GOT3 (cell line): ENCODE measurements around the gene FAM222B.
A peak's percentile ranks its signal among the peaks of the same experiment; 100 is the strongest.
"Not testable (repeated sequence)": the region's sequence is repeated elsewhere in the genome, so short reads cannot be mapped to it uniquely, and the experiment has no call there.

Experiments
- DNase-seq: peaks from one replicate; lab custom pipeline; 2025; ENCODE audit warnings: mixed read lengths; lab: John Stamatoyannopoulos, UW

Gene FAM222B

GRCh38 chr17:28745786-28746411 is 96.7 kb downstream of the FAM222B start:
- DNase-seq = no peak

- no peak for DNase-seq
Measured at GRCh38 chr17:28744972-28745785, 97.4 kb downstream of the FAM222B start.

- no peak for DNase-seq
Measured at GRCh38 chr17:28744104-28744971, 98.3 kb downstream of the FAM222B start.

- DNase-seq = peak; percentile 75
Measured at GRCh38 chr17:28743243-28744103, 99.1 kb downstream of the FAM222B start, which contains the start of gene TRAF4. TRAF4 (plus strand) TSS chr17:28744011; CDS start chr17:28744113, 102 bp downstream.

GRCh38 chr17:28741358-28742349 is 100.9 kb downstream of the FAM222B start:
- DNase-seq = no peak

- no peak for DNase-seq
Measured at GRCh38 chr17:28740406-28741357, 101.9 kb downstream of the FAM222B start.

- DNase-seq = no peak
Measured at GRCh38 chr17:28738680-28739384, 103.8 kb downstream of the FAM222B start.

GRCh38 chr17:28737770-28738679 is 104.6 kb downstream of the FAM222B start:
- DNase-seq = no peak

GRCh38 chr17:28737316-28737715 is 105.3 kb downstream of the FAM222B start:
- no peak for DNase-seq

GRCh38 chr17:28735913-28736769 is 106.4 kb downstream of the FAM222B start:
- DNase-seq = not testable (repeated sequence)

GRCh38 chr17:28735242-28735722 is 107.3 kb downstream of the FAM222B start:
- no peak for DNase-seq

- DNase-seq = no peak
Measured at GRCh38 chr17:28734712-28735241, 107.8 kb downstream of the FAM222B start.

- DNase-seq = no peak
Measured at GRCh38 chr17:28733346-28733745, 109.2 kb downstream of the FAM222B start.

- DNase-seq = no peak
Measured at GRCh38 chr17:28729950-28730330, 112.7 kb downstream of the FAM222B start.

- DNase-seq = peak; percentile 80
Measured at GRCh38 chr17:28728364-28729200, 114.0 kb downstream of the FAM222B start, which contains the start of gene NEK8. NEK8 (plus strand) TSS chr17:28728788; CDS start chr17:28728814, 26 bp downstream.
